Caco-2 (cell line): Measurements from ENCODE around the gene BCAT1. TPM values are rescaled to one million over a fixed set of nuclear protein-coding genes. Genes with fewer than 3 reads are reported as not detected.

Source experiments
- BruUV-seq: library from RNA; stranded (reverse); fragments of 400-500 nt; replicated peaks from 2 replicates; lab custom pipeline; 2021; lab: Mats Ljungman, UMichigan
- CTCF ChIA-PET: fragments of 300-600 bp; sonication (Branson Sonifier 250); formaldehyde crosslinking; loops from one replicate; lab custom pipeline; 2022; ENCODE audit warnings: antibody characterized with exemption; lab: Charles Lee
- POLR2A ChIA-PET: fragments of 300-600 bp; sonication (Branson Sonifier 250); formaldehyde crosslinking; loops from one replicate; lab custom pipeline; 2022; ENCODE audit warnings: antibody characterized with exemption; lab: Charles Lee
- DNase-seq, 2 experiments: peaks; one replicate each; pipeline versions ENCODE4 v3.0.0 to v3.0.0-alpha.2; 2020 to 2022
- H3K27me3 ChIP-seq: replicated peaks from 2 replicates; pipeline ENCODE4 v1.6.0; 2011; ENCODE audit warnings: low read length; ENCODE audit not compliant: control insufficient read depth, insufficient read depth
- H3K36me3 ChIP-seq: 2 replicates; pipeline ENCODE4 v1.5.1; 2011; ENCODE audit warnings: low read length; ENCODE audit not compliant: control insufficient read depth, insufficient read depth
- H3K4me1 ChIP-seq: fragments of 250-450 bp; sonication (Bioruptor Pico); 2 replicates; pipeline ENCODE4 v1.5.1; 2020; ENCODE audit warnings: mild to moderate bottlenecking
- H3K4me3 ChIP-seq: 2 replicates; pipeline ENCODE4 v1.5.1; 2011; ENCODE audit warnings: low read depth, mild to moderate bottlenecking, control low read depth, low read length
- H3K9me3 ChIP-seq: fragments of 250-450 bp; sonication (Bioruptor Pico); 2 replicates; pipeline ENCODE4 v1.5.1; 2020; ENCODE audit warnings: mild to moderate bottlenecking, moderate library complexity
- H3K27ac Mint-ChIP-seq: one replicate; pipeline ENCODE4 v1.8.0; 2022; ENCODE audit warnings: mixed read lengths; ENCODE audit not compliant: unreplicated experiment
- H3K27me3 Mint-ChIP-seq: one replicate; pipeline ENCODE4 v1.8.0; 2022; ENCODE audit warnings: mixed read lengths; ENCODE audit not compliant: insufficient read depth, unreplicated experiment
- H3K36me3 Mint-ChIP-seq: one replicate; pipeline ENCODE4 v1.8.0; 2022; ENCODE audit warnings: mild to moderate bottlenecking, mixed read lengths; ENCODE audit not compliant: insufficient read depth, unreplicated experiment
- H3K4me1 Mint-ChIP-seq: one replicate; pipeline ENCODE4 v1.8.0; 2022; ENCODE audit warnings: low read depth, mixed read lengths; ENCODE audit not compliant: unreplicated experiment
- H3K4me3 Mint-ChIP-seq: one replicate; pipeline ENCODE4 v1.8.0; 2022; ENCODE audit warnings: mild to moderate bottlenecking, moderate library complexity, mixed read lengths; ENCODE audit not compliant: unreplicated experiment
- H3K9me3 Mint-ChIP-seq: one replicate; pipeline ENCODE4 v1.8.0; 2022; ENCODE audit warnings: mixed read lengths; ENCODE audit not compliant: unreplicated experiment
- intact Hi-C: fragments of 100-400 bp; cut with micrococcal nuclease; formaldehyde crosslinking; loops from one replicate; pipeline ENCODE4 v1.10.0; 2022; ENCODE audit not compliant: unreplicated experiment
- total RNA-seq: library from RNA; stranded (reverse); gene quantifications from 2 replicates; pipeline ENCODE4 v1.2.3, GENCODE V29; 2022
- TF ChIP-seq, protein P1 (sequence below), 2 experiments: fragments of 200-600 bp in 1 of 2; IDR thresholded peaks; 1 replicate in 1 of 2; 2 replicates in 1 of 2; pipeline versions ENCODE4 v1.5.1 to v1.8.0; 2011 to 2022; ENCODE audit warnings: antibody characterized with exemption in 1 of 2, control low read depth in 1 of 2, inconsistent platforms in 1 of 2, low read depth in 1 of 2, low read length in 1 of 2, mild to moderate bottlenecking in 1 of 2, moderate library complexity in 1 of 2; ENCODE audit not compliant: insufficient read depth in 1 of 2, severe bottlenecking in 1 of 2, unreplicated experiment in 1 of 2

The BCAT1 gene
- total RNA-seq, 1 experiment from 2014 or later, result 432 TPM

DNA sequence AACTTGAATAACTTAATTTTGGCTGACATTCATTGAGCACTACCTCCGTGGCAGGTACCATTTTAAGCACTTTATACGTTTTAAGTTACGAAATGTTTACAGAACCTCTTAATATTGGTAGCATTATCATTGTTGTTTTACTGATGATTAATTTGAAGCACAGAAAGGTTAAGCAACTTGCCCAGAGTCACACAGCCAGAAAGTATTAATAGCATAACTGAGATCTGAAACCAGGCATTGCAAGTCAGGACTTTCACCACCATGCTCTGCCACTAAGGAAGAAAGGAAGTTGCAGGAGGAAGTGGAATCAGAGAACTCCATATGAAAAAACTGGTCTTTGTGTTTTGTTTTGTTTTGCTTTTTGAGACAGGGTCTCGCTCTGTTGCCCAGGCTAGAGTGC, 28.2 kb upstream of the BCAT1 start:
- TF ChIP-seq, protein P1, sequence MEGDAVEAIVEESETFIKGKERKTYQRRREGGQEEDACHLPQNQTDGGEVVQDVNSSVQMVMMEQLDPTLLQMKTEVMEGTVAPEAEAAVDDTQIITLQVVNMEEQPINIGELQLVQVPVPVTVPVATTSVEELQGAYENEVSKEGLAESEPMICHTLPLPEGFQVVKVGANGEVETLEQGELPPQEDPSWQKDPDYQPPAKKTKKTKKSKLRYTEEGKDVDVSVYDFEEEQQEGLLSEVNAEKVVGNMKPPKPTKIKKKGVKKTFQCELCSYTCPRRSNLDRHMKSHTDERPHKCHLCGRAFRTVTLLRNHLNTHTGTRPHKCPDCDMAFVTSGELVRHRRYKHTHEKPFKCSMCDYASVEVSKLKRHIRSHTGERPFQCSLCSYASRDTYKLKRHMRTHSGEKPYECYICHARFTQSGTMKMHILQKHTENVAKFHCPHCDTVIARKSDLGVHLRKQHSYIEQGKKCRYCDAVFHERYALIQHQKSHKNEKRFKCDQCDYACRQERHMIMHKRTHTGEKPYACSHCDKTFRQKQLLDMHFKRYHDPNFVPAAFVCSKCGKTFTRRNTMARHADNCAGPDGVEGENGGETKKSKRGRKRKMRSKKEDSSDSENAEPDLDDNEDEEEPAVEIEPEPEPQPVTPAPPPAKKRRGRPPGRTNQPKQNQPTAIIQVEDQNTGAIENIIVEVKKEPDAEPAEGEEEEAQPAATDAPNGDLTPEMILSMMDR (IDR thresholded peaks at IDR 0.05; ENCODE audit: insufficient read depth in 1 of 2, low read depth in 1 of 2, low read length in 1 of 2, severe bottlenecking in 1 of 2, unreplicated experiment in 1 of 2), result no peak
- Mint-ChIP-seq H3K4me3 (no peak overlapping the region), H3K27me3 (no peaks in the 10 kb centered on the region), H3K9me3 (peaks cover 2% of the 10 kb centered on the region), H3K27ac (no peak overlapping the region), H3K4me1 (peaks cover 21% of the 10 kb centered on the region), H3K36me3 (no peaks in the 10 kb centered on the region)
- no TSS peak for BruUV-seq
- H3K9me3 ChIP-seq, result peaks cover 12% of the 10 kb centered on the region
- no peak for DNase-seq
- peaks cover 20% of the 10 kb centered on the region for H3K4me1 ChIP-seq
- no peaks in the 10 kb centered on the region for H3K36me3 ChIP-seq
- no peak overlapping the region for H3K4me3 ChIP-seq
- intact Hi-C loops, result no loop called here
- ChIA-PET POLR2A (no interaction called here), CTCF (no interaction called here)
- H3K27me3 ChIP-seq, result no peaks in the 10 kb centered on the region

DNA sequence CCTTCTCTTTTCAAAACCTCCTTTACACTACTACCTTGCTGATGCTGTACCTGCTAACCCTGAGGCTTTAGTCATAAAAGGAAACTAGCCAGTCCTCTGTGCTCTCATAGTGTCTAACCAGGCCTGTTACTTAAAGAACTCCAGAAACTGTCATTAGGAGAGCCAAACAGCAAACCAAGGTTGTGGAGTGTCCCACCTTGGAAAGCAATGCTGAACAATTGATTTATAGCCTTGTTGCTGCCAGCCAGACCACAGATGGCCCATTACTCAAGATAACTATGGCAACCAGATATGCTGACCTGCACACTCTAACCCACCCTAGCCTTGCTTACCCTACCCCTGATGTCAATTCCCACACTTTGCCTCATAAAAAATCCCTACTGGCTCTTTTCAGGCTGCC, 26.5 kb upstream of the BCAT1 start:
- peaks cover 27% of the 10 kb centered on the region for H3K4me1 Mint-ChIP-seq
- Histone ChIP-seq H3K27me3 (no peaks in the 10 kb centered on the region), H3K4me1 (peaks cover 13% of the 10 kb centered on the region), H3K4me3 (no peak overlapping the region), H3K36me3 (no peaks in the 10 kb centered on the region), H3K9me3 (peaks cover 9% of the 10 kb centered on the region)
- H3K36me3 Mint-ChIP-seq, result no peaks in the 10 kb centered on the region
- TF ChIP-seq, protein P1 (IDR thresholded peaks at IDR 0.05; ENCODE audit: insufficient read depth in 1 of 2, low read depth in 1 of 2, low read length in 1 of 2, severe bottlenecking in 1 of 2, unreplicated experiment in 1 of 2), result no peak
- intact Hi-C loops, result no loop called here
- H3K27ac Mint-ChIP-seq, result no peak overlapping the region
- H3K4me3 Mint-ChIP-seq, result no peak overlapping the region
- H3K9me3 Mint-ChIP-seq, result peaks cover 18% of the 10 kb centered on the region
- no peak for DNase-seq
- ChIA-PET POLR2A (no interaction called here), CTCF (no interaction called here)
- no peaks in the 10 kb centered on the region for H3K27me3 Mint-ChIP-seq
- BruUV-seq, result no TSS peak

DNA sequence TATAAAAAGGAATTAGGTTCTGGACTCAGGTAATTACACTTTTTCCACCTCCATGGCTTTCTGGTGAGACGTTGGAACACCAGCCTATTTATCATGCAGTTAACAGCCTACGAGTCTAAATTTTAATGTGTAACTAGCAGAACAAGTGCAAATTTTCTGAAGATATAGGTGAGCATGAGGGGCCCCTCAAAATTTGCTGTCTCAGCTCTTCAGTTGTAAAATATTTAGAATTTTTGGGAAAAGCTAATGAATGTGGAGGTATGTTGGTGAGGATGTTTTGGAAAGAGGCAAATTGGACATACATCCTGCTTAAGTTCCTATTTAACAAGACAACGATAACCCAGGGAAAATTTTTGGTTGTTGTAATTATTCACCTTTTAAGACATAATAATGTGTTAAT, 25.3 kb upstream of the BCAT1 start:
- Histone ChIP-seq H3K27me3 (no peaks in the 10 kb centered on the region), H3K4me1 (0 out of 2 replicates have a peak, but pooled peaks cover 3% of the 10 kb centered on the region), H3K4me3 (no peak overlapping the region), H3K9me3 (peaks cover 20% of the 10 kb centered on the region), H3K36me3 (no peaks in the 10 kb centered on the region)
- ChIA-PET CTCF (interaction anchor here (0.6 kb wide), 1 partner anchor 10 kb away, joined by 8 read pairs; no protein-coding TSS in a partner anchor), POLR2A (no interaction called here)
- no peak for DNase-seq
- Mint-ChIP-seq H3K4me1 (peaks cover 15% of the 10 kb centered on the region), H3K27ac (no peak overlapping the region), H3K36me3 (no peaks in the 10 kb centered on the region), H3K27me3 (no peaks in the 10 kb centered on the region), H3K9me3 (peaks cover 31% of the 10 kb centered on the region), H3K4me3 (no peak overlapping the region)
- TF ChIP-seq, protein P1 (IDR thresholded peaks at IDR 0.05; ENCODE audit: insufficient read depth in 1 of 2, low read depth in 1 of 2, low read length in 1 of 2, severe bottlenecking in 1 of 2, unreplicated experiment in 1 of 2), result no peak
- BruUV-seq, result no TSS peak
- intact Hi-C loops, result no loop called here
